Measurements from ENCODE around the gene DDX27.
"Not testable (repeated sequence)": the region's sequence is repeated elsewhere in the genome, so short reads cannot be mapped to it uniquely, and the experiment has no call there.

DDX27 gene

DNA sequence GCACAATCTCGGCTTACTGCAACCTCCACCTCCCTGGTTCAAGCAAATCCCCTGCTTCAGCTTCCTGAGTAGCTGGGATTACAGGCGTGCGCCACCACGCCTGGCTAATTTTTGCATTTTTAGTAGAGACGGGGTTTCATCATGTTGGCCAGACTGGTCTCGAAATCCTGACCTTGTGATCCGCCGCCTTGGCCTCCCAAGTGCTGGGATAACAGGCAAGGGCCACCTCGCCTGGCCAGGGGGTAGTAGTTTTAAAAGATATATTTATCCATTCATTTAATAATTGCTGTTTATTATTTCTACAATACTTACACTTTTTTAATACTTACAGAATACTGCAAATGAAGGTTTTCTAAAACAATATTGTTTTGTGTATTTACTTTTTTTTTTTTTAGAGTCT lies 15.5 kb upstream of the DDX27 start:
- DNase-seq = no peak

DNA sequence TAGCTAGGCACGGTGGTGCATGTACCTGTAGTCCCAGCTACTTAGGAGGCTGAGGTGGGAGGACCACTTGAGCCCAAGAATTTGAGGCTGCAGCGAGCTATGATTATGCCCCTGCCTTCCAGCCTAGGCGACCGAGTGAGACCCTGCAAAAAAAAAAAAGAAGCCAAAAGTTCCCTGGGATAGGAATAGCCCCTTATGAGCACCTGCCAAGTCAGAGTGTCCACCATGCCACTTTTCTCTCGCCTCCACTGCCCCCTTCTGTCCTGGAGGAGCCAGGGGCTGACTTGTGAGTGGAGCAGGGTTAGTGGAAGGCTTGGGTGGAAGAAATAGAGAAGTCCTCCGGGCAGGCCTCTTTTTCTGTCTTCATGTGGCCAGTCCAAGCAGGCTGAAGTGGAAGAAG lies 12.1 kb upstream of the DDX27 start:
- DNase-seq = peak; percentile 30 to 57

DNA sequence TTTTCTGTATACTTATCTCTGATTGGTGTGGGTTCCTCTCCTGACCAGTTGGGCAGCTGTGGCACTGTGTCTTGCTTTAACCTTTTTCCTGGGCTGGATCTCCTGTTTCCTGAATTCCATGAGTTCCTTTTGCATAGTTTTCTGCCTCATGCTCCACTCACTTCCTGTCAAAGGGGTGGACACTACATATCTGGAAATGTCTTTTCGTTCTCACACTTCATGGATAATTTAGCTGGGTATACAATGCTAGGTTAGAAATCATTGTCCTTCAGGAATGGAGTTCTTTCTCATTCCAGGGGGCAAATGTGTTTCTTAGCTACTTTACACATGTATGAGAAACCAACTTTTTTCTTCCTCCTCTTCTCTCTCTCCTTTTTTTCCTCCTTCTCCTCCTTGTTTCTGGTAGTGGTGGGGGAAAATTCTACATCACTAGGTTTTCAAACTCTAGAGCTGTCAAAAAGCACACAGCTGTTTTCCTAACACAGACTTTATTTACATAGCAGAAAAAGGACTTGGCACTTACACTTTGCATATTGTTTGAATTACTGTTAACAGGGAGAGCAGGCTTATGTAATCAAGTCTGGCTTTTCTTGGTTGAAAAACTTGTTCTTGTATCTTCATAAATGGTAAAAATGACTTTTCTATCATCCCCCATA lies 9.0 kb upstream of the DDX27 start:
- DNase-seq = no peak

- no peak for DNase-seq
Measured at GRCh38 chr20:49210757-49211110, 8.5 kb upstream of the DDX27 start.

GRCh38 chr20:49214571-49214970 lies 4.6 kb upstream of the DDX27 start:
- DNase-seq = peak; percentile 40 to 47

DNA sequence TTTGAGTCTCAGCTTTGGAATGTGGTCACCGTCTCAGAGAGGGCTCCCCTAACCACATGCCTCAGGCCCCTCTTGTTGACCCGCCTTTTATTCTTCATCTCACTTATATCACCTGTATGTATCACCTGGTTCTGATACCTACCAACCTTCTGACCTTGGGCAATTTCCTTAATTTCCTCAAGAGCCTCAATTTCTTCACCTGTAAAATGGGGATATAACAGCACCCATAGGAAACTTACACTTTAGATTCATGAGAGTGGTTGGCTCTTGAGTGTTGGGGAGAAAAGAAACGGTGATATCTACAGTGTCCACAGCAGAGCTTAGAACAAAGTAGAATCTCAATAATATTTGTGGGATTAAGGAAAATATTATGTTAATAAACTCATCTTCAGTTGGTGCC lies 4.0 kb upstream of the DDX27 start:
- DNase-seq = no peak

DNA sequence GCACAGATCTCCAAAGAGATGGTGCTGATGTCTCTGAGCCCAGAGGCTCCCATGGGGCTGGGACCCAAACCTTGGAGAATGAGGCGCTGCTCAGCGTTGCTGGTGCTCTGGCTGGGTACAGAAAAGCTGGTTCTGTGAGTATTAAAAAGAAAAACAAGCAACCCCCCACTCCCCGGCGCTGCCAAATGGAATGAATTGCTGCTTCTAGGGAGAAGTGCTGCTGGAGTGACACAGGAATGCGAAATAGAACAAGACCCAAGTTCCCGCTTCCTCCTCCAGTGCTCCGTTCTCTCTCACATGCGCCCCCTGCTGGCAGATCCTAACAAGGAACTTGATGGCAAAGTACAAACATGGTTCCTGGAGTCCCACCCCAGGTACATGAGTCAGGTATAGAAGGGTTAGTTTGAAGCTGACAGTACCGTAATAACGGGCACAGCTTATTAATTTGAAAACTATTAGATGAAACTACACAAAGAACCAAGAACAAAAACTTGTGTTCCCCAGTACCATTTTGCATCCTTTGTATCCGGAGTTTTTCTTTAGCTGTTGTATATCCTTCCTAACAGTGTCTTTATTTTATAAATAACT lies 2.1 kb upstream of the DDX27 start:
- peak; percentile 89 to 92 for DNase-seq

- DNase-seq = not testable (repeated sequence)
Measured at GRCh38 chr20:49218739-49219090, 501 bp upstream of the DDX27 start.

DNA sequence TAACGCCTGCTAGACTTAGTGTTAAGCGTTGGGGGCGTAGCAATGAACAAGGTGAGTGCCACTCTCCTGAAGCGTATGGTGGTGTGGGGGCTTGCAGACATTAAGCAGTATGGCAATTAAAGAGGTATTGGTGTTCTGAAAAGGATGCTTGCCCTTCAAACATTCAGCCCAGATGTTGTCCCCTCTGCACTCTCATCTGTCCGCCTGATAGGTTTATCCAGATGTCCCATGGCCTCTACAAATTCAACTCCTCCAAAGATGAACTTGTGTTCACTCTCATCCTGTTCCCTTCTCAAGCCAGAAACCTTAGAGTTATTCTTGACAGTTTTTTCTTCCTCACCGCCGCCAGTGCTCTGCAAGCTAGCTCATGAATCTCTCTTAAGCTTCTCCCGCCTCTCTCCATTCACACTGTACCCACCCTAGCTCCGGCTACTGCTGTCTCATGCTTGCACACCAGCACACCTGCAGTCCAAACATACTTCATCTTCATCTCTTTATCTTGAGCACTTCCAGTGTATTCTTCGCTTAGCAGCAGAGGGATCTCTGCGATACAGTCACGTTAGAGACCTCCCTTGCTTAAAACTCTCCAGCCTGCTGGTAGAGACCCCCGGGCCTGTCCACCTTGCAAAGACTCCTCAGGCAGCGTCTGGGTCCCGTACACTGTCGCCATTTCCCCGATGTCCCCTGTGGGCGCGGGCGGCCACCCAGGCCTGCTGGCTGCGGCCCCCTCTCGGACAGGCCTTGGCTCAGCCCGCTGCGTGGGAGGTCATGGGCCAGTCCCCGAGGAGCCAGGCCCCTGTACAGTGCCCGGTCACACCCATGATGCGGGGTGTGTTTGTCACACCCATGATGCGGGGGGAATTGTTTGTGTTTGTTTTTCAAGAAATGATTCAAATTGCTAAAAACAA lies 962 bp downstream of the DDX27 start:
- DNase-seq = no peak

DNA sequence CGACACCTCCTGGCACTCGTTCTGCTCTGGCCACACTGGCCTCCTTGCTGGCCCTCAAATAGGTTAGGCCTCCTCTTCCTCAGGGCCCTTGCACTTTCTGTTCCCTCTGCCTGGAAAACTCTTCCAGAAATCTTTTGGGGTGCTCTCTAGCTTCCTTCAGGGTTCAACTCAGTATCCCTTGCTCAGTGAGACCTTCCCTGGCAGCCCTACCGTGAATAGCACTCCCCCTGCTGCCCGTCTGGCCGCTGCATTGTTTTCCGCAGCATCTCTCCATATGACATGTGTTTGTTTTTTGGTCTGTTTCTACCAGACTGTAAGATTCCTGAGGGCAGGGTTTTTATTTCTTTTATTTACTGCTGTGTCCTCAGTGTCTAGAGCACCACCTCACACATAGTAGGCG lies 6.7 kb downstream of the DDX27 start:
- DNase-seq = no peak

DNA sequence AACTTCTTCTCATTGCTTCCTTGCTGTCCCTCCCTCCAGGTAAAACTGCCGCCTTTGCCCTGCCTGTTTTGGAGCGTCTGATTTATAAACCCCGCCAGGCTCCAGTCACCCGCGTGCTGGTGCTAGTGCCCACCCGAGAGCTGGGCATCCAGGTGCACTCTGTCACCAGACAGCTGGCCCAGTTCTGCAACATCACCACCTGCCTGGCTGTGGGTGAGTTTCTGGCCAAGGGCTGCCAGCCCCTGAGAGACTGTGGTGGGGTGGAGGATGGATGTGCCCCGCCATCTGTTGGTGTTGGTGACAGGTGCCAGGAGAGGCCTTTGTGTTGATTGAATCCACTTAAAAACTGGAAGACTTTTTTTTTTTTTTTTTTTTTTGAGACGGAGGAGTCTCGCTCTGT lies 9.5 kb downstream of the DDX27 start:
- DNase-seq = no peak

DNA sequence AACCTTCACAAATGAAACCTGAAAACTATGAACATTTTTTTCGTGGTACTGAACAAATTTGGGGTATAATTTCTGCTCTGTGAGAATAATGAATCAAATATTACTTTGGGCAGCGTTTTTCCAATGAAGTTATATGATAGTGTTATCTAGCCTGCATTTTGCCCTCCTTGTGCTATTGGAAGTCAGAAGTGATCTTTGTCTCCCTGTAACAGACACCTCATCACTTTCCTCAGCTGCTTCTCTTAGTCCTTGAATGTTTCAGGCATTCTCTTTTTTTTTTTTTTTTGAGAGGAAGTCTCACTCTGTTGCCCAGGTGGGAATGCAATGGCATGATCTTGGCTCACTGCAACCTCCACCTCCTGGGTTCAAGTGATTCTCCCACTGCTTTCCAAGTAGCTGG lies 10.2 kb downstream of the DDX27 start:
- no peak for DNase-seq

DNA sequence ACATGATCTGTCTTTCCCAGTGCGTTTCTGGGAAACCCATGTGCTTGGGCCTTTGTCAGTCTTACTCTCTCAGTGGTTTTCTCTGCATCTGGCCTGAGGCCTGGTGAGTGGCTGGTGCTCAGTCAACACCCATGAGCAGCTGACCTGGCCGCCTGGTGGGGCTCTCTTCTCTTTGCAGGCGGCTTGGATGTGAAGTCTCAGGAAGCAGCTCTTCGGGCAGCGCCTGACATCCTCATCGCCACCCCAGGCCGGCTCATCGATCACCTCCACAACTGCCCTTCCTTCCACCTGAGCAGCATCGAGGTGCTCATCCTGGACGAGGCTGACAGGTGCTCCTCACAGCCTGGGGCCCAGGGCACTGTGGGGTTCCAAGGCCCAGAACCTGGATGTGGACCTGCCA lies 10.8 kb downstream of the DDX27 start:
- DNase-seq = no peak

DNA sequence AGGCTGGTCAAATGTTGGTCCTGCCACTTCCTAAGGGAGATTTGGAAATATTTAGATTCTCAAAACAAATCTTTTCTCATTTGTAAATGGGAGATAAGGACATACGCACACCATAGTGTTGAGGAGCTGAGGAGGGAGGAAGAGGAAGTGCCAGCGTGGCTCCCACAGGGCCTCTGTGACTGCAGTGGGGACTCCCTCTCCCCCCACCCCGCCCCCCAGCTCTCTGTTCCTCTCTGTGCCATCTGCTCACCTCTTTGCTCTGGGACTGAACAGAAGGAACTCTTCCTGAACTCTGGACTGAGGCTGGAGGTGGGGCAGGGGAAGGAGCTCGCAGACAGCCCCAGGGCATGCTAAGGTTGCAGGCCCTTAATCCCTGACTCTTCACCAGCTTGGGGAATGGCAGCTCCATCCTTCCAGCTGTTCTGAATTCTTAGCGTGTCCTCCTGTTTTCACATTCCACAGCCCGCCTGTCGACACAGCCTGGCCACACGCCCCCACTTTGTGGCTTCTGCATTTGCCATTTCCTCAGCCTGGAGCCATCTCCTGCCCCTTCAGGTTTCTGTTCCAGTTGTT lies 11.4 kb downstream of the DDX27 start:
- peak; percentile 71 to 78 for DNase-seq

DNA sequence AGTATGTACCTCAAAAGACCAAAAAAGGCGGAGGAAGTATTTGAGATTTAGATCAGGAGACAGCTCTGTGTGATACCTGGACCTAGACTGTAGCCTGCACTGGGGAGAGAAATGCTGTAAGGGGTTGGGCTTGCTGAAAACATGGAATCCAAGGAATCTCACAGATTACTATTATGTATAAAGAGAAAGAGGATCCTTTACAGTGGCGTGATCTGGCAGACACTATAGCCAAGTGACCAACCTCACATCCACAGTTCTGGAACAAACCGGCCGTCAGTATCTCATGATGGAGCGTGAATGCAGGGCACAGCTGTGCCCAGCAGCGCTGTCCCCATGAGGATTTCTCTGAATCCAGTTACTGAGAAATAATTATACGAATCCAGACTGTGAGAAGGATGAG lies 12.3 kb downstream of the DDX27 start:
- DNase-seq = no peak

GRCh38 chr20:49233226-49233625 lies 14.0 kb downstream of the DDX27 start:
- no peak for DNase-seq

GRCh38 chr20:49234831-49235230 lies 15.6 kb downstream of the DDX27 start:
- no peak for DNase-seq

- DNase-seq = no peak
Measured at GRCh38 chr20:49236301-49236700, 17.1 kb downstream of the DDX27 start.

- no peak for DNase-seq
Measured at GRCh38 chr20:49237531-49237930, 18.3 kb downstream of the DDX27 start.

DNA sequence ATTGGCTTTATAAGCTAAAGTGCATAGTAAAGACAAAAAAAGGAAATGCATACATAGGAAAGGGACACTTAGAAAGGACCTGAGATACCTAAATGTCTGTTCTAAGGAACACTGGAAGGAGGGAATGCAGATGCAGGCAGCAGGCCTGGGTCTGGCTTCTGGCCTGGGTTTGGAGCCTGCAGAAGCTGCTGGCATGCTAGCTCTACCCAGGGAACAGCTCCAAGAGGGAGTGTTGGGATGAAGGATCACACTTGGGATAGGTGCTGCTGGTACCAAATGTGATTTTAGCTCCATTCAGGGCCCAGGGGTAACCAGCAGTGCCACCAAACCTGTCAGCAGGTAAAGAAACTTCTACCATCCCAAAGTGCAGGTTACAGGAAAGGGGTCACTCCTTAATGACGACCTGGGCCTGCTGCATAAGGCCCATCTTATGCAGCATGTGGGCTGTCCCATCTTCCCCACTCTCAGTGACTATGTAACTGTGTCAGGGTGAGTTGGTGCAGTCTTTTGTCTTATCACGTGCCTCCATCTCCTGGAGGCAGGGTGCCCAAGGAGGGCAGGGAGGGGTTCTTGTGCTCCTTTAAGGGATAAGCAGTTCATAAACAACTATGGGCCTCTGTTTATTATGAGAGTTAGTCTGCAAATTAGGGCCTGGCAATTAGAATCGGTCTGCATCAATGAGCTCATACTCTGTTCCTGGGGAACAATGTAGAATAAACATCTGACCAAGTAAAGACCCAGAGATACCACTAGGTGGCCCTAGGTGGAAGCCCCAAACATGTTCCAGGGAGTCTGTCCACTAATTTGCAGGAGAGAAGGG lies 26.9 kb downstream of the DDX27 start:
- peak; percentile 38 to 46 for DNase-seq

DNA sequence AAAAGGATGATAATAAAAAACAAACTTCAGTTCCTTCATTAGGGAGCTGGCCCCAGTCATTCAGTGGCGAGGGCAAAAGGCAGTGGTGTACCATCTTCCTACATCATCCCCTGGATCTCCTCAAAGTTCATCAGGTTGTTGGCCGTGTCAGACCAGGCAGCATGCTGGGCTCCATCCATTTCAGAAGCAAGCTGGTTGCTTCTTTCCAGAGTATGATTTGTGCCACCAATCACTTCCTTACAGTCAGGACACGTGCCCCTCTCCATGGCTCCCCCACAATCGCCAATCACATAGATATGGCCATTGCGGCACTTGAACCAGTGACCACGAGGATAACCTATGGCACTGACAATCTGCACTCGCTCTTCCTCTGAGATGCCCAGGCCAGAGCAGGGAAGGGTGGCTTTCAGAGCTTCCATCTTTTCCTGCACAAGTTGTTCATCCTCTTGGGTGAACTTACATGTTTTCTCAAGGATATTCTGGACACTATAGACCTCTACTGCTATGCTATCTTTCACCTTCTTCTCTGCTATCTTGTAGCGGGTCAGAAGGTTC lies 28.0 kb downstream of the DDX27 start:
- no peak for DNase-seq

- no peak for DNase-seq
Measured at GRCh38 chr20:49247792-49248191, 28.6 kb downstream of the DDX27 start.

Data from inflammatory macrophage (primary cell).